HPDE6-E6E7 (cell line): ENCODE results near the gene ZFTA.
A peak's percentile ranks its signal among the peaks of the same experiment; 100 is the strongest.

Experiments used
- DNase-seq: peaks from one replicate; pipeline ENCODE4 v3.0.0; 2011; ENCODE audit warnings: missing footprints; ENCODE audit errors: extremely low spot score

Gene ZFTA

DNA sequence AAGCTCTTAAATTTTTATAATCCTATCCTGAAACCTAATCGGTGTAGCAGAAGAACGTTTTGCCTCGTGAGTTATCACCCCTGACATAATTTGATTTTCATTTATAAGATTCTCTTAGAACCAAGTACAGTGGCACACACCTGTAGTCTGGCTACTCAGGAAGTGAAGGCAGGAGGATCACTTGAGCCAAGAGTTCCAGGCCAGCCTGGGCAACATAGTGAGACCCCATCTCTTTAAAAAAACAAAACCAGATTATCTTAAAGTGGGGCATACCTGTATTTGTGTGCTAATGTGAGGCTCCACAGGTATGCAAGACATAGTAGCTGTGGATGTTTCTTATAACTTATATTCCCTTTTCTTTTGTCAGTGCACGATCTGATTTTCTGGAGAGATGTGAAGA lies 19.0 kb downstream of the ZFTA start:
- DNase-seq = no peak

DNA sequence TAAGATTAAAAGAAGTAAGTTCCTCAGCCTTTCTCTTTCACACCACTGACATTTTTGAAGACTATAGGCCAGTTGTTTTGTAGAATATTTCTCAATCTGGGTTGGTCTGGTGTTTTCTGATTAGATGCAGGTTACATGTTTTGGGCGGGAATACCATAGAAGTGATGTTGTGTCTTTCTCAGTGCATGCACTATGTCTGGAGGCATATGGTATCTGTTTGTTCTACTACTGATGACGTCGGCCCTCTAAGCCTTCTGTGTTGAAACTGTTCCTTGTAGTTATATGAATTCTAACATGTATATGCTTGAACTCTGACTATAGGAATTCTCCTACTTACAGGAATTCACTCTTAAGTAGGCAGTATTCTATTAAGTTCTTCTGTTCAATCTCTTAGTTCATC lies 21.6 kb downstream of the ZFTA start:
- DNase-seq = no peak

DNA sequence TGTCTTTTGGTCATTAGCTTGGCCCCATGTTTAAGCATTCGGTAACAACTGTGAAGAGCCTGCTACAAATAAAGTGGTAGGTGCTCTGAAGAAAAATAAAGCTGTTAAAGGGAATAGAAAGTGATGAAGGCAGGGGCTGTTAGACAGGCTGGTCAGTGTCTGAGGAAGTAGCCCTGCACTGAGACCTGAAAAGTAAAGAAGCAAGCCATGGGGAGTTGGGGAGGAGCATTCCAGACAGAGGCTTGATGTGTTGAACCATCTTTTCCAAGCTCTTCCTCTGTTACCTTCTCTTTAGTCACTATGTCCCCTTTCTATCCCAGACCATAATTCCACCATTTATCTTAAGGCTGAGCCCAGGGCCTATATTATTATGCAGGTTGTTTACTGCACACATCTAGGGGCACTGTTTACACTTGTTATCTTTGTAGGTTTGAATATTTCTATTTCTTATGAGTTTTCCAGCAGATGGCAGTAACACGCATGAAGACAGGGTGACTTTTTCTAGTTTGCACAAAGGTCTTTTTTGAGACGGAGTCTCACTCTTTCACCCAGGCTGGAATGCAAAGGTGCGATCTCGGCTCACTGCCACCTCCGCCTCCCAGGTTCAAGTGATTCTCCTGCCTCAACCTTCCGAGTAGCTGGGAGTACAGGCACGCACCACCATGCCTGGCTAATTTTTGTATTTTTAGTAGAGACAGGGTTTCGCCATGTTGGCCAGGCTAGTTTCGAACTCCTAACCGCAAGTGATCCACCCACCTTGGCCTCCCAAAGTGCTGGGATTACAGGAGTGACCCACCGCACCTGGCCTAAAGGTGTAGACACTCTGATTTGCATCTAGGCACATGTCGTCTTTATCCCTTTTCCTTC lies 23.0 kb downstream of the ZFTA start:
- DNase-seq = no peak

DNA sequence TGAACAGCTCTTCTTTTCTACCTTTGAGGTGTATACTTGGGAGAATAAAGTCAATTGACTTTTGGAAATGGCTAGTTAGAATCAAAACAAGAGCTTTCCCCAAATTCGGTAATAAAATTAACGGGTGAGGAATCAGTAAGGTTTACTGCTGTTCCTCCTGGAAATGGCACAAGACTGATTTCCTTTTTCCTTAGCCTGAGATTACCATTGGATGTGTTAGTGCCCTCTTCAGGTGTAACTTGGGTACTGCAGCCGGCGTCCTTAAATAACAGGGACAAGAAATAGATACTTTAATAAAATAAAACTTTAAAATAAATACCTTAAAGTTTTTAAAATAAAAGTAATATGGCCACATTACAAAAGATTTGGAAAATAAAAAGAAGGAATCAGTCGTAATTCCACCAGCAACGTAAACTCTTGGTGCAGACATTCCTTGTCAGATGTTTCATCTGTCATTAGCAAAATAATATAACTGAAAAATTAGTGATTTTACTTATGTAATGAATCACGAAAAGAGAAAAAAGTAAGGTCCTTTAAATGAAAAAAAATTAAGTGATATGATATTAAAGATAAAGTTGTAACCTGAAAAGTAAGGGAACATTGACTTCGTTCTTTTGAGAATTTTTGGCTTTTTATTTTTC lies 29.7 kb downstream of the ZFTA start:
- peak; percentile 43 for DNase-seq

DNA sequence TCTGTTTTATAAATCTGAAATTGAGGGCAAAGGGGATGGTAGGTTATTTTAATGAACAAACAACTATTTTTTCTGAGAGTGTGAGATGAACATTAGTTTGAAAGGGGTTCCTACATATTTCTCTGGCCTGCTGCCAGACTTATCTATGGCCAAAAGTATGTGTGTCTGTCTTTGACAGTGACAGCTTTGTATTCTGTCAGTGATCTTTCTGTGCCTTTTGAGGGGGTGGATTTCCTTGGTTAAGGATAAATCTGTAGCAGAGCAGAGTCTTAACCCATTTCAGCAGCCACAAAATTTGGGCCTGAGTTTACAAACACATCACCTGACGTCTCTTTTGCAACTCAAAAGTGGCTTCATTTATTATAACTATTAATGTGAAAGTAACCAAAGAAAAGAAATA lies 30.9 kb downstream of the ZFTA start:
- DNase-seq = no peak

DNA sequence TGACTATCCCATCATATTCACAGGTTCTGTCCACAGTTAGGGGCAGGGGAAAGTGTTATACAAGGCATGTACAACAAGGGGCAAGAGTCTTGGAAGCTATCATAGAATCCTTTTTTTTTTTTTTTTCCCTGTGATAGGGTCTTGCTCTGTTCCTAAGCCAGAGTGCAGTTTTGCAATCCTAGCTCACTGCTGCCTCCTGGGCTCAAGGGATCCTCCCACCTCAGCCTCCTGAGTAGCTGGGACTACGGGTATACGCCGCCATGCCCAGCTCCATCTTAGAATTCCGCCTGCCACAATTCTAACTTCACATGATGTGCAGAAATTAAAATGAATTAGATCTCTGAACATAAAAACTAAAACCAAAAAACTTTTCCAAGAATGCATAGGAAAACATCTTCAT lies 31.7 kb downstream of the ZFTA start:
- DNase-seq = no peak

DNA sequence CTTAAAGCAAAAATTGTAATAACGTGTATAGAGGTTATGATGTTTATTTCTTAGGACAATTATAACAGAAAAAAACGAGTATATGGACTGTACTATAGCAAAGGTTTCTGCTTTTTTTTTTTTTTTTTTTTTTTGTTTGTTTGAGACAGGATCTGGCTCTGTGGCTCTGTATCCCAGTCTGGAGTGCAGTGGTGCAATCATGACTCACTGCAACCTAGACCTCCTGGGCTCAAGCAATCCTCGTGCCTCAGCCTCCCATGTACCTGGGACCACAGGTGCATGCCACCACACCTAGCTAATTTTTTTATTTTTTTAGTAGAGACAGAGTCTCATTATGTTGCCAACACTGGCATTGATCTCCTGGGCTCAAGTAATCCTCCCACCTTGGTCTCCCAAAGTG lies 39.2 kb downstream of the ZFTA start:
- DNase-seq = no peak

DNA sequence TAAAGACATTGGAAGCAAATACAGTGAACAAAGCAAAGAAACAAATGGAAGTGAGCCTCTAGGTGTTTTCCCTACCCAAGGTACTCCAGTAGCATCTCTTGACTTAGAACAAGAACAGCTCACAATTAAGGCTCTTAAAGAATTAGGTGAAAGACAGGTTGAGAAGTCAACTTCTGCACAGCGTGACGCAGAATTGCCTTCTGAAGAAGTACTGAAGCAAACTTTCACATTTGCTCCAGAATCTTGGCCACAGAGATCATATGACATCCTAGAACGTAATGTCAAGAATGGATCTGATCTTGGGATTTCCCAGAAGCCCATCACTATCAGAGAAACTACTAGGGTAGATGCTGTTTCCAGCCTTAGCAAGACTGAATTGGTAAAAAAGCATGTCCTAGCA lies 48.0 kb downstream of the ZFTA start:
- no peak for DNase-seq

DNA sequence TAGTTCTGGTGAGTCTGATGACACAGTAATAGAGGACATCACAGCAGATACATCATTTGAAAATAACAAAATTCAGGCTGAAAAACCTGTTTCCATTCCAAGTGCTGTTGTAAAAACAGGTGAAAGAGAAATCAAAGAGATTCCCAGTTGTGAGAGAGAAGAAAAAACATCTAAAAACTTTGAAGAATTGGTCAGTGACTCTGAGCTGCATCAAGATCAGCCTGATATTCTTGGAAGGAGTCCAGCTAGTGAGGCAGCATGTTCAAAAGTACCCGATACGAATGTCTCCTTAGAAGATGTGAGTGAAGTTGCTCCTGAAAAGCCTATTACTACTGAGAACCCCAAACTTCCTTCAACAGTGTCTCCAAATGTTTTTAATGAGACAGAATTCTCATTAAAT lies 48.6 kb downstream of the ZFTA start:
- no peak for DNase-seq

DNA sequence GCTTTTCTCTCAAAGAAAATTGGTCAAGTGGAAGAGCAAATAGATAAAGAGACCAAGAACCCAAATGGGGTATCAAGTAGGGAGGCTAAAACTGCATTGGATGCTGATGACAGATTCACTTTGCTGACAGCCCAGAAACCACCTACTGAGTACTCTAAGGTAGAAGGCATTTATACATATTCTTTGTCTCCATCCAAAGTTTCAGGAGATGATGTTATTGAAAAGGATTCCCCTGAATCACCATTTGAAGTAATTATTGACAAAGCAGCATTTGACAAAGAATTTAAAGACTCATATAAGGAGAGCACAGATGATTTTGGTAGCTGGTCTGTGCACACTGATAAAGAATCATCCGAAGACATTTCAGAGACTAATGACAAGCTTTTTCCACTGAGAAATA lies 49.6 kb downstream of the ZFTA start:
- no peak for DNase-seq
